Muscle layer of duodenum (tissue), 2 donors: ENCODE results near the gene LRP6.
"Not testable (repeated sequence)": the region's sequence is repeated elsewhere in the genome, so short reads cannot be mapped to it uniquely, and the experiment has no call there.

Source experiments
- H3K27ac ChIP-seq: one replicate; pipeline ENCODE4 v1.7.0; 2013; ENCODE audit warnings: mild to moderate bottlenecking, low read length
- H3K27me3 ChIP-seq: one replicate; pipeline ENCODE4 v1.7.0; 2013; ENCODE audit warnings: low read depth, mild to moderate bottlenecking, control low read depth, low read length
- H3K36me3 ChIP-seq, 2 donors: one replicate each; pipeline ENCODE4 v1.7.0; 2013; ENCODE audit warnings: low read length in 2 of 2, control low read depth in 1 of 2, mild to moderate bottlenecking in 1 of 2; ENCODE audit not compliant: insufficient read depth in 2 of 2, control insufficient read depth in 1 of 2
- H3K4me1 ChIP-seq, 2 donors: one replicate each; pipeline ENCODE4 v1.7.0; 2013; ENCODE audit warnings: low read length in 2 of 2, mild to moderate bottlenecking in 2 of 2, control low read depth in 1 of 2, moderate library complexity in 1 of 2; ENCODE audit not compliant: insufficient read depth in 2 of 2, control insufficient read depth in 1 of 2
- H3K4me3 ChIP-seq, 2 donors: one replicate each; pipeline ENCODE4 v1.7.0; 2013; ENCODE audit warnings: low read length in 2 of 2, low read depth in 1 of 2, mild to moderate bottlenecking in 1 of 2
- H3K9me3 ChIP-seq, 2 donors: one replicate each; pipeline ENCODE4 v1.7.0; 2013; ENCODE audit warnings: low read length in 2 of 2, control low read depth in 1 of 2, mild to moderate bottlenecking in 1 of 2; ENCODE audit not compliant: control insufficient read depth in 1 of 2
- donor health status: healthy.

Gene LRP6

DNA sequence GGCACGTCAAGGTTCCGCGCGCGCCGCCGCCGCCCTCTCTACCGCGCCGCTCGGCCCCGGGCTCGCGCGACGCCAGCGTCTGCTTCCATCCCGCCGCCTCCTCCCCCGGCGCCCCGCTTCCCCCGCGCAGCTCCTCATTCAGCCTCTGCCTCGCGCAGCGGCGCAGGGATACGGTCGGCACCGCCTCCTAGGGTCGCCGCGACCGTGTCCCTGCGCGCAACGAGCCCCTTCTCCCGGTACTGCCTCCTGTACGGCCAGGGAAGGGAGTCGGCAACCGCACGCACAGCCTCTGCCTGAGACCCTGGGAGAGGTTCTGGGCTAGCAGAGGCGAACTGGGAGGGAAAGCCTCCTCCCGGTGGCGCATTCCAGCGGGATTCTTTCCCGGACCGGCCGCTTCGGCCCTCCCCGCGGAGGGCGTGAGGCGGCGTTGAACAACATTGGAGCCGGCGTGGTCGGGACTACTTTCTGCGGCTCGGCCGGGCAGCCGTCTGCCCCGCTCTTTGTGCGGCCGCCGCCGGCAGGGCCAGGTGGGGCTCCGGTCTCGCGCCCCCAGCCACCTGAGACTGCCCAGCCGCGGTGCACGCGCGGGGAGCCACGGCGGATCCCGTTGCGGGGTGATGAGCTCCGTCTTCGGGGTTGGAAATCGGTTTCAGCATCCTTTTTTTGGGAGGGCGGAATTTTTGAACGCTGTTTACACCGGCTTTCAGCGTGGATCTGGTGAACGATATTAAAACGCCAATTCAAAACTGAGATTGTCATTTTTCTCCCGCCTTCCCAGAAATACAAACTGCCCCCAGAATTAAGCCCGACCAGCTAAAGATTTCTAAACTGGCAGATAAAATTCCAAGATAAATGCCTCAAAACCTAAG lies at the start of gene LRP6:
Gene LRP6 (minus strand): TSS at position 172 of the 869 bp plus-strand sequence. CDS start 309 bp downstream, outside the sequence.
- H3K27me3 ChIP-seq: no peaks in the 10 kb centered on the region
- H3K4me1 ChIP-seq: peaks cover 0 to 9% of the 10 kb centered on the region in 2 donors
- H3K36me3 ChIP-seq: no peaks in the 10 kb centered on the region
- H3K27ac ChIP-seq: peak within 1 kb of the TSS; percentile 94
- H3K9me3 ChIP-seq: no peaks in the 10 kb centered on the region
- H3K4me3 ChIP-seq: peak within 1 kb of the TSS; percentile 90 to 93

DNA sequence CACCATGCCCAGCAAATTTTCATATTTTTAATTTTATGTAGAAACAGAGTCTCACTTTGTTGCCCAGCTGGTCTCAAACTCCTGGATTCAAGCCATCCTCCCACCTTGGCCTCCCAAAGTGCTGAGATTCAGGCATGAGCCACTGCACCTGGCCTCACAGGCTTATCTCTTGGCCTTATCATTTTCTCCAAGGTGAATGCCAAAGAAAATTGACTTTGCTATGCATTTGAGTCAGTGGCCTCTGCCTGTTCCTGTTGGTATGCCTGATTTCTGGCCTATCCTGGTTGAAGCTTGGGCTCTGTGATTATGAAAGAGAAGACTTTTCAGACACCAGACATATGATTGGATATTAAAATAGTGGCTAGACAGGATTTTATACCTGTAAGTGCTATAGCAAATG lies 49.0 kb upstream of the LRP6 start:
- H3K27ac ChIP-seq: no peak overlapping the region

DNA sequence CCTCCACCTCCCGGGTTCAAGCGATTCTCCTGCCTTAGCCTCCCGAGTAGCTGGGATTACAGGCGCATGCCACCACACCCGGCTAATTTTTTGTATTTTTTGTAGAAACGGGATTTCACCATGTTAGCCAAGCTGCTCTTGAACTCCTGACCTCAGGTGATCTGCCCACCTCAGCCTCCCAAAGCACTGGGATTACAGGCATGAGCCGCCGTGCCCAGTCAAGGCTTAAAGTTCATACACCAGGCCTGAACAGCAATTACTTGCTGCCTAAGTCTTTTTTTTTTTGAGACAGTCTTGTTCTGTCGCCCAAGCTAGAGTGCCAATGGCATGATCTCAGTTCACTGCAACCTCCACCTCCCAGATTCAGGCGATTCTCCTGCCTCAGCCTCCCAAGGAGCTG lies 43.9 kb upstream of the LRP6 start:
- H3K27ac ChIP-seq, H3K4me1 ChIP-seq, H3K36me3 ChIP-seq, H3K9me3 ChIP-seq, H3K27me3 ChIP-seq, H3K4me3 ChIP-seq: not testable (repeated sequence)

More for the DNA sequence above, 49.0 kb upstream of the LRP6 start:
- no peaks in the 10 kb centered on the region for H3K27me3 ChIP-seq
- peaks cover 0 to 5% of the 10 kb centered on the region in 2 donors for H3K4me1 ChIP-seq
- no peaks in the 10 kb centered on the region for H3K9me3 ChIP-seq
- no peaks in the 10 kb centered on the region for H3K36me3 ChIP-seq
- no peak overlapping the region for H3K4me3 ChIP-seq

DNA sequence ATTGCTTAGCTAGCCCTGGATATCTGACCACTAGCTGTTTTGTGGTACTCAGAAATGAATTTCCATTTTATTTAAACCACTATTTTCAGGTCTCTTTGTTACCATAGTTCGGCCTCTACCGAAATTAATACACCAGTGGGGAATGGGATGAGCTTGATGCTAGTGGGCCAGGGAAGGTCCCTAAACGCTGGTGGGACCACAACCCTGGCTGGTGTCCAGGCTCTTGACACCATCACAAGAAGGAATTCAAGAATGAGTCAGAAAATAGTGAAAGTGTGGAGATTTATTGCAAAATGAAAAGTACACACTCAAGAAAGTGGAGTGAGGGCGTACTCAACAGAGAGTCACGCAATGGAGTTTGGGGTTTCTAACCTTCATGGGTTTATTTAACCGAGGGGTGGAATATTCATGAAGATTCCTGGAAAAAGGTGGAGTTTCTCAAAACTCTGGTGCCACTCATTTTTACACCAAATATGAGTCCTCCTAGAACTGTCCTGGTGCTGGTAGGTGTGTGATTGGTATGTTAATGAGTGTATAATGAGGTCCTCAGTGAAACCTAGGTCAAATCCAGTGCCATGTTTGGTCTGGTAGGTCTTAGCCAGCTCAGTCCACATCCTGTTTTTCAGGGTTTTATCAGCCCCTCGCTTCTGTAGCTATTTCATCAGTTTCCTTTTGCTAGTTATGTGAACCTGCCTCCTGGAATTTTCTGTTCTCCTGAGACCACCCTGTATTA lies 38.9 kb upstream of the LRP6 start:
- no peaks in the 10 kb centered on the region for H3K4me1 ChIP-seq
- no peak overlapping the region for H3K4me3 ChIP-seq
- no peaks in the 10 kb centered on the region for H3K27me3 ChIP-seq
- no peaks in the 10 kb centered on the region for H3K9me3 ChIP-seq
- H3K27ac ChIP-seq: no peak overlapping the region
- no peaks in the 10 kb centered on the region for H3K36me3 ChIP-seq

DNA sequence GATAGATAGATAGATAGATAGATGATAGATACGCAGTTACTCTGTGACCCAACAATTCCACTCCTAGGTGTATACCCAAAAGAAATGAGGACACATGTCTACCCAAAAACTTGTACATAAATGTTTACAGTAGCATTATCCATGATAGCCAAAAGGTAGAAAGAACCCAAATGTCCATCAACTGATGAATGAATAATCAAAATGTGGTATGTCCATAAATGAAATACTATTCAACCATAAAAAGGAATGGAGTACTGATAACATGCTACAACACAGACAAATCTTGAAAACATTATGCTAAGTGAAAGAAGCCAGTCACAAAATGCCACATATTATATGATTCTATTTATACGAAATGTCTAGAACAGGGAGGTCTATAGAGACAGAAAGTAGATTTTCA lies 36.1 kb upstream of the LRP6 start:
- no peaks in the 10 kb centered on the region for H3K4me1 ChIP-seq
- H3K27ac ChIP-seq: no peak overlapping the region
- no peaks in the 10 kb centered on the region for H3K9me3 ChIP-seq
- no peaks in the 10 kb centered on the region for H3K27me3 ChIP-seq
- no peaks in the 10 kb centered on the region for H3K36me3 ChIP-seq
- no peak overlapping the region for H3K4me3 ChIP-seq

DNA sequence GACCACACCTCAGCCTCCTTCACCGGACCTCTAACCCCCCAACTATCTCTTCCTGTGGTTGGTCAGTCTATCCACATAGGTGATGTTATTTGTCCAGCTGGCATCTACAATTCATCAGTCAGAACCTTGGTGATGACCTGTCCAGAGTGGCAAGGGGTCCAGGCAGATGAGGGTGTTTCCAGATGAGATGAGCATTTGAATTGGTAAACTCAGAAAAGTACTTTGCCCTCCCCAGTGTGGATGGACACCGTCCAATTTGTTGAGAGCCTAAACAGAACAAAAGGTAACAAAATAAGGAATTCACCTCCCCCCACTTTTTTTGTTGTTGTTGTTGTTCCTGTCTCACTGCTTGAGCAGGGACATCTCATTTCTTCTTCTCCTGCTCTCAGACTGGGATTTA lies 34.3 kb upstream of the LRP6 start:
- H3K27me3 ChIP-seq: no peaks in the 10 kb centered on the region
- no peaks in the 10 kb centered on the region for H3K9me3 ChIP-seq
- no peaks in the 10 kb centered on the region for H3K4me1 ChIP-seq
- H3K27ac ChIP-seq: no peak overlapping the region
- no peak overlapping the region for H3K4me3 ChIP-seq
- no peaks in the 10 kb centered on the region for H3K36me3 ChIP-seq

DNA sequence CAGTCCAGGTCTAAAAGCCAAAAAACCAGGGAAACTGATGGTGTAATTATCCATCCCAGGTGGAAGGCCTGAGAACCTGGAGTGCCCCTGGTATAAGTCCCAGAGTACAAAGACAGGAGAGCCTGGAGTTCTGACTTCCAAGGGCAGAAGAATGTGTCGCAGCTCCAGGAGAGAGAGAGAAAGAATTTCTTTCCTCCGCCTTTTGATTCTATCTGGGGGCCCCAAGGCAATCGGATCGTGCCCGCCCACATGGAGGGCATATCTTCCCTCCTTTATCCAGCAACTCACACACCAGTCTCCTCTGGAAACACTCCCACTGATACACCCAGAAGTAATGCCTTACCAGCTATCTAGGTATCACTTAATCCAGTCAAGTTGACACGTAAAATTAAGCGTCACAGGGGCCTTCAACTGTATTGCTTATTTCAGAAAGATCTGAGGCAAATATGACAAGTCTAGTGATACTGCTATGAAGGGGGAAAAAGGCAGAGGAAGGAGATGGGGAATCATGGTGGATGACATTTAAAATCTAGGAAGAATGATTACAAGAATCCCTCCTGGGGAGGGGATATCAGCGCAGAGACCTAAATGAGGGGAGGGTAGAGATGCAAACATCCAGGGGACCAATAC lies 30.5 kb upstream of the LRP6 start:
- no peaks in the 10 kb centered on the region for H3K36me3 ChIP-seq
- no peak overlapping the region for H3K27ac ChIP-seq
- H3K27me3 ChIP-seq: no peaks in the 10 kb centered on the region
- no peaks in the 10 kb centered on the region for H3K4me1 ChIP-seq
- no peak overlapping the region for H3K4me3 ChIP-seq
- H3K9me3 ChIP-seq: no peaks in the 10 kb centered on the region

DNA sequence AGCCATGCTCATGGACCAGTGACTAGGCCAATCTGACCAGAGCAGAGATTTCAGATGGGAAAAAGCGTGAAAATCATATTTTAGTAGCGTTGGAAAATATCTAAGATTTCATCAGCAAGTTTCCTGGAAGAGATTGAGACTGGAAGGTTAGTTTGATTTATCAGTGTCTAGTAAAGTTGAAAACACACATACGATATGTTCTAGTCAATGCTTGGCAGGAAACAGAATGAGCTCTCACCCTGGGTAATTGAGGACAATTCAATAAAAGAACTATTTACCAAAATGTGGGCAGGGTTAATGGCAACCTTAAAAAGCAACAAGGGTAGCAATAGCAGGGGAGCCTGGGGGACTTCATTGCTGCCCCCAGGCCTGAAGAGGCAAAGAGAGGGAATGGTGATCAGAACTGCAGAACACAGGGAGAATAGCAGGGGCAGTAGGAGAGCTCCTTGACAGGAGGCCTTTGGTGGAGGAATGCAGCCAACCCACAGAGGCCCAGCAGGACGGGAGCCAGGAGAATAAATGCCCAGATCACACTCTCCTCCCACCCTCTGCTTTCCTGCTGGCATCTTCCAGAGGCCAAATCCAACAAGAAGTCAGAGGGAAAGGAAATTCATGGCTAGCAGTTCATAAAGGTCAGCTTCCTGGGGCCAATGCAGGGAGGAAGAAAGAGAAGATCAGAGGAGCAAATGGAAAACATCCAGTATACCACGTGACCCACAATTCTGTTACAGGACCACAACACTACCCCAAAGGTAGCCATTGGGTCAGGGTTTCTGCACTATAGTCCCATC lies 27.6 kb upstream of the LRP6 start:
- no peak overlapping the region for H3K4me3 ChIP-seq
- H3K4me1 ChIP-seq: no peaks in the 10 kb centered on the region
- H3K27ac ChIP-seq: no peak overlapping the region
- H3K27me3 ChIP-seq: no peaks in the 10 kb centered on the region
- H3K36me3 ChIP-seq: no peaks in the 10 kb centered on the region
- H3K9me3 ChIP-seq: no peaks in the 10 kb centered on the region

DNA sequence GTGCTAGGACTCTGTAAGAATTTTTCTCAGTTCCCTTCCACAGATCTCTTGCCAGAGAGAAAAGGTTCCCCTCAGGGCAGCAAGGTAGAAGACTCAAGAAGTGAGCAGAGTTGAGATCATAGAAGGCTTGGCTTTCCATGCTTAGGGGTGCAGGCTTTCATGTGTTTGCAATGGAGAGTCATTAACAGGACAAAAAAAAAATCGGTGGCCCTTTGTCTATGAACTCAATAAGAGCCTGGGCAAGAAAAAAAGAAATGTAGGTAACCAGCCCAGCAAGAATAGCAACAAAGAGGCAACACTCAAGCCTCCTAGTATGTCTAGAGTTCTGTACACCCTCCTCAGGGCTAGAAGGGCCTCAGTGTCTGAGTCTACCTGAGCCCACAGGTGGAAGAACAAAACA lies 23.4 kb upstream of the LRP6 start:
- Histone ChIP-seq H3K36me3 (no peaks in the 10 kb centered on the region), H3K9me3 (no peaks in the 10 kb centered on the region), H3K4me3 (no peak overlapping the region)

DNA sequence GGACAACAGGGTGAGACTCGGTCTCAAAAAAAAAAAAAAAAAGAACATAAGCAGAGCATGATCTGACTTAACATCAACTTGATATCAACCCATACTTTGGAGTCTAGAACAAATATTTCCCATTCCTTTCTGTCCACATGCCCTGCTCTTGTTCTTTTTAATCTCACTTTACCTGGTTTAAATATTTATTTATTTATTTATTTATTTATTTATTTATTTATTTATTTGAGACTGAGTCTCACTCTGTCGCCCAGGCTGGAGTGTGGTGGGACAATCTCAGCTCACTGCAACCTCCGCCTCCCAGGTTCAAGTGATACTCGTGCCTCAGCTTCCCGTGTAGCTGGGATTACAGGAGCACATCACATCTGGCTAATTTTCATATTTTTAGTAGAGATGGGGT lies 19.6 kb upstream of the LRP6 start:
- H3K4me3 ChIP-seq: no peak overlapping the region
- no peak overlapping the region for H3K27ac ChIP-seq
- no peaks in the 10 kb centered on the region for H3K36me3 ChIP-seq
- H3K27me3 ChIP-seq: no peaks in the 10 kb centered on the region
- H3K4me1 ChIP-seq: peaks cover 0 to 6% of the 10 kb centered on the region in 2 donors
- no peaks in the 10 kb centered on the region for H3K9me3 ChIP-seq

More for the DNA sequence above, 23.4 kb upstream of the LRP6 start:
- Histone ChIP-seq H3K27me3 (no peaks in the 10 kb centered on the region), H3K27ac (no peak overlapping the region), H3K4me1 (no peaks in the 10 kb centered on the region)
